GM19397 (cell line): ENCODE data around the gene BAAT.

Experiments used
- ATAC-seq: cut with Tn5 transposase; IDR thresholded peaks from one replicate; pipeline ENCODE4 v1.9.1; 2021; ENCODE audit warnings: mild to moderate bottlenecking, moderate library complexity; ENCODE audit not compliant: unreplicated experiment

BAAT gene

DNA sequence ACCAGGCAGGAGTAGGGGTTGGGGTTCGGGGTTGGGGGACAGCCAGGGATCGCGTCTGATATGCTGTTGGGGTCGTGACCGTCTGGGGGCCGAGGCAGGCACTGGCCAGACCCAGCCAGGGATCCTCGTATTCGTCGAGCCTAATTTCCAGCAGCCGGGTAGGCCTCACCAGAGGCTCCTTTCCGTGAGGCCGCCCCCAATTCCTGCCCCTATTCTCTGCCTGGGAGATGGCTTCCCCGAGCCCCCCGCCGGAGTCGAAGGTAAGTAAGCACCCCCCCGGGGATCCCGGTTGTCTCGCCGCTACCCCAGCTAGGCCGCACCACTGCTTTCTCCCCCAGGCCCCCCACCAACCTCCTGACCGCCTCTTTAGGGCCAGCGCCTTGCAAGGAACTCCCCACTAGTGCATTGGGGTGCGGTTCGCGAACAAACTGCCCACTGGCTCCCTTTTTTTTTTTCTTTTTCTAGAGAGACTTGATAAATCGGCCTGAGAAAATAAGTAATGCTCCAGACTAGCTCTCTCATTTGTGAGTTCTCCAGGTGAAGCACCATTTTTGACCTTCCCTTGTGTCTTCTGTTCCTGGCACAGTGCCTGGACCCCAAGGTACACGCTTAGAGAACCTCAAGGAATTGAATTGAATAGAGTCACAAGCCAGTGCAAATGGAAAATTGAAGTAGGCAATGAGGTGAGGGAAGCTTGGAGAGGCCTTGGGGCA, 14.3 kb upstream of the BAAT start:
- ATAC-seq: no peak

- ATAC-seq: peak; percentile 99
Observed at GRCh38 chr9:101398068-101398929, 13.5 kb upstream of the BAAT start, which contains the start of the genes MRPL50 and ZNF189. TSS of gene MRPL50 (minus strand) at chr9:101398618. CDS start at chr9:101398592, 26 bp downstream. TSS of gene ZNF189 (plus strand) at chr9:101398851. CDS start at chr9:101399157, 306 bp downstream.

DNA sequence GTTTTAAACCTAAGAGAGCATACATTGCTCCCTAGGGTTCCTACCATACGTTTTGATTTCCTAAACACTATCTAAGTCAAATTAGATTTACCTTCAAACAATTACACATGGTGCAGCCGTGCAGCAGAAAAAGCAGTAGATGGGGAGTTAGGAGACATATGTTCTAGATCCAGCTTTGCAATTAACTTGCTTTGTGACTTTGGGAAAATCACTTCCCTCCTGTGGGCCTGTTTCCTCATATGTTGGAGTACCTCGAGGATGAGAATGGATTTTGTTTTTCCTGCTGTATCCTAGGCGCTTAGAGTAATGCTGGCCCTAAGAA, 12.9 kb upstream of the BAAT start:
- no peak for ATAC-seq

DNA sequence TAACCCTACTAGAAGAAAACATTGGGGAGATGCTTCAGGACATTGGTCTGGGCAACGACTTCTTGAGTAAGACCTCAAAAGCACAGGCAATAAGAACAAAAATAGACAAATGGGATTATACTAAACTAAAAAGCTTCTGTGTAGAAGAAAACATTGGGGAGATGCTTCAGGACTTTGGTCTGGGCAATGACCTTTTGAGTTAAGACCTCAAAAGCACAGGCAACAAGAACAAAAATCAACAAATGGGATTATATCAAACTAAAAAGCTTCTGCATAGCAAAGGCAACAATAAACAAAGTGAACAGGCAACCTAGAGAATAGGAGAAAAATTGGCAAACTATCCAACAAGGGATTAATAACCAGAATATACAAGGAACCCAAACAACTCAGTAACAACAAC, 9.9 kb upstream of the BAAT start:
- ATAC-seq: no peak

- no peak for ATAC-seq
Observed at GRCh38 chr9:101393135-101393534, 8.3 kb upstream of the BAAT start.

GRCh38 chr9:101388507-101388993, 3.7 kb upstream of the BAAT start:
- ATAC-seq: no peak

DNA sequence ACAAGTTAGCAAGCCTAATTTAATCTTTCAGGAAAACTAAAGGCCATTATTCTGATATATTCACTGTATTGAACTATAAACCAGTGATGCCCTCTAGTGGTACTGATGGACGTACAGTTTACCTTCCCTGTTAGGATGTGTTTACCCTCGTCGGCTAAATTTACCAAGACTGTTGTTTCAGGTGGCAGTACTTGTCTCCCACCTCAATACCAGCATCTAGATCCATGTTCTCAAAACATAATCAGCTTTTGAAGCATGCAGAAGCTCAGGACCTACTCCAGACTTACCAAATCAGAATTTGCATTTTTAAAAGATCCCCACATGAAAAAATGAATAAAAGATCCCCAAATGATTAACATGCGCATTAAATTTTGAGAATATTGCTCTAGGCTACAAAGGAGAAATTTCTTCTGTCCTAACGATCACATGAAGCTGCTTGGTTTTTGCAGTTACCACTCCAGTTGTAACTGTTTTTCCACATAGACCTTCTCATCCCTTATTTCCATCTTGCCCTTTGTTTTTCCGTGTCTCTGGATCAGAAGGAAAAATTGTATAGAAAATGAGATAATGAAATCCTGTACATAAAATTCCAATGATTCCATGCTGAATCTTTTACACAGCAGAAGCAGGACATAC, 3.2 kb upstream of the BAAT start:
- ATAC-seq: no peak

DNA sequence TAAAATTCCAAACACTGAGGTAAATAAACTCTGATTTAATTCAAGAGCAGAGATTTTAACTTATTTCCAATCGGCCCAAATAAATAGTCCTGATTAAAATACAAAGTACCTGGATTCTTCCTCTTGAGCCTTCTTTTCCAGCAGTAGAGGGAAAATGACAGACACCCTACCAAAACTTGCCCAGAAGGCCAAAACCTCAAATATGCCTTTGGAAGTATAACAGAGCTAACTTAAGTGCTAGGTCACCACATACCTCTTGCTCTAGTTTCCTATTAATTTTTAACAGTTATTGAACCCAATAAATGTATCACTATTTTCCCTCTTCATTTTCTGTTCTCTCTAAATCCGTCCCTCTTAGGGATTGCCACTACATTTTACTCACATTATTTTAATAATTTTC, 1.4 kb downstream of the BAAT start:
- no peak for ATAC-seq

- ATAC-seq: no peak
Observed at GRCh38 chr9:101381833-101382342, 2.9 kb downstream of the BAAT start.

- no peak for ATAC-seq
Observed at GRCh38 chr9:101381118-101381517, 3.7 kb downstream of the BAAT start.

DNA sequence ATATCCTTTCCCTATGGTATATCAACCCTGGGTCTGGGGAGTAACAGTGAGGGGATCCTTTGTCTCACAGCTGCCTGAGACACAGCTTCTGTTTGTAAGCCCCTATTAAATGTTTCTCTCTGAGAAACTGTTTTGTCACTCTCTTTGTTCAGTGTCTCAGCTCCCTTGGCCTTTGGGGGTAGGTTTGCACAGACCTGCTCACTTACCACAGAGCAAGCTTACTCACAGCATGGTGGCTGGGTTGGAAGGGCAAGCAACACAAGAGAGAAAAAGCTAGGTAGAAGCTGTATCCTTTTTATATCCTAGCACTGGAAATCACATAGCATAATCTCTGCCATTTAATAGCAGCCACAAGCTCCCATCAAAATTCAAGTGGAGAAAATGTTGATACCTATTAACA, 4.5 kb downstream of the BAAT start:
- ATAC-seq: no peak

DNA sequence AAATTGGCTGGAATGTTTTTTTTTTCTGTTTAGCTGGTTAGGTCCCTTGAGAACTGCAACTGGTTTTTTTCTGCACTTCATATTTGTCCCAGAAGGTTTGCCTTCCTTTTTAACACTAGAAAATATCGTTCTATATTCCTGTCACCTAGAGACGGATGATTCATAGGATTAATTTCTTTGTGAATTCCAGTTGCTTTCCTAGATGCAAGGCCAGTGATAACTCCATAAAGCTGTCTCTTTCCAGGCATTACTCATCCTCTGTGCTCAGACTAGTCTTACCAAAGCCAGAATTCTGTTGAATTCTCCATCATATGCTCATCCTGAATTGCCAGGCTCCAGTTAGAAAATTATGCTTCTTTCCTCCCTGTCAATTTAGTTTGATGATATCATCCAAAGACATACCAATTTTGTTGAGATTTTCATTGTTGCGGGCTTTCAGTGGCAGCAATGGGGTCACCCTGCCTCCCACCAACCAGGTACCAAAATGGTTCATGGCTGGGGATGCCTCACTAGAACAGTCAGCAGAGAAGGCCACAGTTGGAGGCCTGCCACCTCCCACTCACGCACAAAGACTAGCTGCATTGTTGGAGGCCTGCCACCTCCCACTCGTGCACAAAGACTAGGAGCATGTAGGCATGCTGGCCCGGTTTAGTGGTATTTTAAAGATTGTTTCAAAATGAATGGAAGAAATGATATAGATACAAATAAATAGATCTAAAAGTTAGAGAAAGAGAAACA, 8.5 kb downstream of the BAAT start:
- ATAC-seq: no peak

GRCh38 chr9:101375546-101375945, 9.3 kb downstream of the BAAT start:
- ATAC-seq: no peak

DNA sequence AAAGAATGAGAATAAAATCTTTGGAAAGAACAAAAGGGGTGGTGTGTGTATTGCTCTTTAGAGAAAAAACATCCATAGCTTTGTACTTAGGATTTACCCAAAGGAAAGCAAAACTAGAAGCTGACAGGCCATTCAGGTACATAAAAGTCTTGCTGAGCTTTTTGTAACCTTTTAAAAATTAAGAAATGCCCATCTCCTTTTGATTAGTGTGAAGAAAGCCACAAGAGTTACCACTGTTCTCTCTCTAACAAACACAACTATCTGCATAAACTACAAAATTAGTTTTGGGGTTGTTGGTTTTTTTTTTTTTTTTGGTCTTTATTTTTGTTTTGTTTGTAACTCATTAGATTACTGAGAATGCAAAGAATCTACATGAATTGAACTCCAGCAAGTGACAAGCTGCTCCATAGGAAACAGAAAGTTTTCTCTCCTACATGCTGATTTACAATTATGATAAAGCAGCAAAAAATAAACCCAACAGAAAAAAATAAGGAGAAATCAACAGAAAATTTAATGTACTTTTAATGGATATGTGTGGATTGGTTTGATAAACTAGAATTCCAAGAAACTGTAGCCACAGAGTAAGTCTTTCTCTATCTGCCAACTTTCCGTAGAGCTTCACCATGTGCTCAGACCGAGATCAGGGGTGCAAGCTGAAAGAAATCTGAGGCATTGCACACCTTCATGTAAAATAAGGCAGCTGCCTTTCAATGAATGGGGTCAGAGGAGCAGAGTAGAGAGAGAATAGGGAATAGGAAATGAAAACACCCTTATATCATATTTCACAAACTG, 12.3 kb downstream of the BAAT start:
- ATAC-seq: no peak

- ATAC-seq: no peak
Observed at GRCh38 chr9:101371813-101372212, 13.0 kb downstream of the BAAT start.

DNA sequence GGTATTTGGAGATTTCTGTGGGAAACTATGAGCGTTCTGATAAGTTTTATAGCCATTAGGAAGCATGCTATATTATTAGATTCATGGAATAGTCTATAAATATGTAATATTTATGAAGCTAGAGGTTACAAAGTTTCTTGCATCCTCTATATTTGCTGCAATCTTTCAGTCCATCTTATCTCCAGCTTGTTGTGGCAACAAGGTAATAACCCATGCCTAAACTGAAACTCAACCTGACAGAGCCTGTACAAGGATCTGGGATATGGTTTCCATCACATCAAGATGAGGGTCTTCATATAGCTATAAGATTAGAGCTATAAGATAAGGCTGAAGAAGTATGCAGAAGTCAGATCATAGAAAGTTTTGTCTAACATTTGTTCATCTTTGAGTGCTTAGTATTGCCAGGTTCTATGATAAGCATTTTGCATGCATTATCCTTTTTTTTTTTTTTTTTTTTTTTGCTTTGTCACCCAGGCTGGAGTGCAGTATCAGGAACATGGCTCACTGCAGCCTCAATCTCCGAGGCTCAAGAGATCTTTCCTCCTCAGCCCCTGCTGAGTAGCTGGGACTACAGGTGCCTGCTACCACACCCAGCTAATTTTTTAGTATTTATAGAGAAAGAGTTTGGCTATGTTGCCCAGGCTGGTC, 14.8 kb downstream of the BAAT start:
- no peak for ATAC-seq

DNA sequence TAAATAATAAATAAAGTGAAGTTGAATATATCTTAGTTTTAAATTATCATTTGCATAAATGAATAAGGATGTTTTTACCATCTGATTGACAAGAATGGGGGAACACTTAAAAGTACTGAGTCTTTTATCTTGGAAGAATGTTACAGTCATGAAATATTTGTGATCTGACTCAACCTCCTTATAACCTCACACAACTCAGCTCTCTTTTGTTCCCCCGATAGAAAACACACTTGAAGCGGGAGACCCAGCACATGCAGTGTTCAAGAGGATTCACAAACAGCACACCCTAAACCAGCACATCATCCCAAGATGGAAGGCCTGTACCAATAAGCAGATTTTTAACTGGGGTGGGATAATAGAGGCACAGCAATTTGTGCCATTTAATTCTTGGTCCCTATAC, 15.5 kb downstream of the BAAT start:
- ATAC-seq: no peak

- no peak for ATAC-seq
Observed at GRCh38 chr9:101367323-101367722, 17.5 kb downstream of the BAAT start.

GRCh38 chr9:101366038-101366756, 18.6 kb downstream of the BAAT start:
- ATAC-seq: no peak
